Tibial nerve (tissue), 4 donors: ENCODE results near the gene GABPA. TPM values are rescaled to one million over a fixed set of nuclear protein-coding genes. Genes with fewer than 3 reads are reported as not detected.

Experiments
- DNase-seq, 2 donors: peaks; one replicate each; pipeline ENCODE4 v3.0.0-alpha.2; 2019; ENCODE audit warnings: low spot score in 2 of 2
- H3K27ac ChIP-seq, 4 donors: fragments of 200-600 bp; sonication (generic) in 3 of 4; one replicate each; pipeline ENCODE4 v1.5.1; 2017 to 2019; ENCODE audit warnings: mild to moderate bottlenecking in 1 of 4
- H3K27me3 ChIP-seq, 2 donors: fragments of 200-600 bp; sonication (generic) in 1 of 2; one replicate each; pipeline versions ENCODE4 v1.5.1 to v1.6.0; 2017 to 2019
- H3K36me3 ChIP-seq, 3 donors: fragments of 200-600 bp; sonication (generic); one replicate each; pipeline ENCODE4 v1.5.1; 2018 to 2019
- H3K4me1 ChIP-seq, 4 donors: fragments of 200-600 bp; sonication (generic) in 3 of 4; one replicate each; pipeline ENCODE4 v1.5.1; 2017 to 2019
- H3K4me3 ChIP-seq, 4 donors: fragments of 200-600 bp; sonication (generic) in 3 of 4; one replicate each; pipeline ENCODE4 v1.5.1; 2017 to 2019; ENCODE audit warnings: mild to moderate bottlenecking in 1 of 4, moderate library complexity in 1 of 4
- H3K9me3 ChIP-seq, 4 donors: fragments of 200-600 bp; sonication (generic) in 3 of 4; one replicate each; pipeline ENCODE4 v1.5.1; 2017 to 2019
- EP300 ChIP-seq, 2 donors: sonication (generic); formaldehyde crosslinking; IDR thresholded peaks; one replicate each; pipeline ENCODE4 v1.6.1; 2017; ENCODE audit warnings: antibody characterized with exemption in 2 of 2, mild to moderate bottlenecking in 1 of 2
- POLR2A ChIP-seq, 2 donors: fragments of 450-650 bp; IDR thresholded peaks; one replicate each; pipeline ENCODE4 v1.6.1; 2017; ENCODE audit warnings: antibody characterized with exemption in 2 of 2, mild to moderate bottlenecking in 2 of 2, moderate library complexity in 2 of 2
- WGBS, 2 donors: methylation state at CpG; one replicate each; pipeline ENCODE4 v1.1.5; 2018; 5-methylcytosine and 5-hydroxymethylcytosine counted together
- total RNA-seq, 4 donors: library from RNA; depleted of rRNA; stranded (reverse); fragments of >200 nt; gene quantifications; one replicate each; pipeline ENCODE4 v1.1.0, GENCODE V29; 2016
- TF ChIP-seq, protein P1 (sequence below), 5 experiments: fragments of 200-600 bp in 3 of 5; fragments of 450-650 bp in 2 of 5; sonication (generic) in 3 of 5; IDR thresholded peaks; one replicate each; pipeline ENCODE4 v1.5.1; 2016 to 2019; ENCODE audit warnings: antibody characterized with exemption in 5 of 5, mild to moderate bottlenecking in 3 of 5, moderate library complexity in 2 of 5

Gene GABPA
- total RNA-seq, 4 donors from 2014 or later = 17.4 to 24.3 (median 19.9) TPM

DNA sequence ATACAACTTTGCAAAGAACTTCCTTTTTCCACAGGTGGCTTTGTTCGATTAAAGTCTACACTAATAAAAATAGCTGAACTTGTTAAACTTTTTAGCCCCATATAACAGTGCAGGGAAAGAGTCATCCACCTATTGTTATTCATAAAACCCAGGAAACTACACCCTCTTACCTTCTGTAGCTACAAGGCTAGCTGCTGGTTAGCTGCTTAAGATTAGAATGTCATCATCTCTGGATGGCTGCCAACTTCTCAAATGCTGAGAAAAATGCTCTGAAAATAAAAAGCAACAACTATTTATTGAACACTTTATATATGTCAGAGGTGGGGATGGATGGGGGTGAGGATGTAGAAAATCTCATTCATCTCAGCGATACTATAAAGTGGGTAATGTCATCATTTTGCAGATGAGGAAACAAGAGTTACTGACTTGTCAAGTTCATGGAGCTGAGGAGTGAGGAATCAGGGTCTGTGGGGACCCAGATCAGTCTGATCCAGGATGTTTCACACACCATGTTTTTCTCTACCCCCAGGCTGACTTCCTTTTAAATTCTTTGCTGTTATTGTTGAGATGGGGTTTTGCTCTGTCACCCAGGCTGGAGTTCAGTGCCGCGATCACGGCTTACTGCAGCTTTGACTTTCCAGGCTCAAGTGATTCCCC, 17.2 kb upstream of the GABPA start:
- TF ChIP-seq POLR2A (IDR thresholded peaks at IDR 0.05) (no peak), EP300 (IDR thresholded peaks at IDR 0.05) (no peak)
- TF ChIP-seq, protein P1, sequence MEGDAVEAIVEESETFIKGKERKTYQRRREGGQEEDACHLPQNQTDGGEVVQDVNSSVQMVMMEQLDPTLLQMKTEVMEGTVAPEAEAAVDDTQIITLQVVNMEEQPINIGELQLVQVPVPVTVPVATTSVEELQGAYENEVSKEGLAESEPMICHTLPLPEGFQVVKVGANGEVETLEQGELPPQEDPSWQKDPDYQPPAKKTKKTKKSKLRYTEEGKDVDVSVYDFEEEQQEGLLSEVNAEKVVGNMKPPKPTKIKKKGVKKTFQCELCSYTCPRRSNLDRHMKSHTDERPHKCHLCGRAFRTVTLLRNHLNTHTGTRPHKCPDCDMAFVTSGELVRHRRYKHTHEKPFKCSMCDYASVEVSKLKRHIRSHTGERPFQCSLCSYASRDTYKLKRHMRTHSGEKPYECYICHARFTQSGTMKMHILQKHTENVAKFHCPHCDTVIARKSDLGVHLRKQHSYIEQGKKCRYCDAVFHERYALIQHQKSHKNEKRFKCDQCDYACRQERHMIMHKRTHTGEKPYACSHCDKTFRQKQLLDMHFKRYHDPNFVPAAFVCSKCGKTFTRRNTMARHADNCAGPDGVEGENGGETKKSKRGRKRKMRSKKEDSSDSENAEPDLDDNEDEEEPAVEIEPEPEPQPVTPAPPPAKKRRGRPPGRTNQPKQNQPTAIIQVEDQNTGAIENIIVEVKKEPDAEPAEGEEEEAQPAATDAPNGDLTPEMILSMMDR (IDR thresholded peaks at IDR 0.05) = no peak
- 79 to 84% methylated on average over 5 of the region's 5 CpGs for WGBS, 2 donors
- Histone ChIP-seq H3K27me3 (no peaks in the 10 kb centered on the region), H3K36me3 (peaks cover 0 to 59% (median 0%) of the 10 kb centered on the region in 3 donors), H3K4me3 (no peak overlapping the region), H3K27ac (no peak overlapping the region), H3K9me3 (no peaks in the 10 kb centered on the region), H3K4me1 (no peaks in the 10 kb centered on the region)
- DNase-seq = no peak

DNA sequence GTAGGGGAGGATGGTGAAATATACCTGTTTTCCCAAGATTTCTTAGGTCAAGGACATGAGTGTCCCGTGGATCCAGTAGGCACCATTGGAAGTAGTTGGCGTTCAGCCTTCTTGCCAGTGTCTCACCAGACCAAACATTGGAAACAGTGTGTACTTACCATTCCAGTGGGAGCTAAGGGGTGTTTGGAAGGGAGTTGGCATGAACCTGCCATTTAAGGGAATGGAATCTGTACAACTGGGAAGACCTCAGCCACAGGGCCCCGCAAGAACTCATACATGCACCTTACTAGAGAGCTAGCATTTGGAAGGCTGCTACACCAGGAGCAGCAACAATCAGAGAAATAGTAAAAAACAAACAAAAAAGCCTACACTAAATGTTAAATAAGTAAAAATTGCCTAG, 12.8 kb upstream of the GABPA start:
- H3K9me3 ChIP-seq = no peaks in the 10 kb centered on the region
- peaks cover 0 to 67% (median 4%) of the 10 kb centered on the region in 3 donors for H3K36me3 ChIP-seq
- no peak for DNase-seq
- H3K4me3 ChIP-seq = no peak overlapping the region
- H3K27ac ChIP-seq = no peak overlapping the region
- no peaks in the 10 kb centered on the region for H3K4me1 ChIP-seq
- TF ChIP-seq, protein P1 (IDR thresholded peaks at IDR 0.05) = no peak
- TF ChIP-seq EP300 (IDR thresholded peaks at IDR 0.05) (no peak), POLR2A (IDR thresholded peaks at IDR 0.05) (no peak)
- WGBS, 2 donors = 88 to 90% methylated on average over 3 of the region's 3 CpGs
- no peaks in the 10 kb centered on the region for H3K27me3 ChIP-seq

DNA sequence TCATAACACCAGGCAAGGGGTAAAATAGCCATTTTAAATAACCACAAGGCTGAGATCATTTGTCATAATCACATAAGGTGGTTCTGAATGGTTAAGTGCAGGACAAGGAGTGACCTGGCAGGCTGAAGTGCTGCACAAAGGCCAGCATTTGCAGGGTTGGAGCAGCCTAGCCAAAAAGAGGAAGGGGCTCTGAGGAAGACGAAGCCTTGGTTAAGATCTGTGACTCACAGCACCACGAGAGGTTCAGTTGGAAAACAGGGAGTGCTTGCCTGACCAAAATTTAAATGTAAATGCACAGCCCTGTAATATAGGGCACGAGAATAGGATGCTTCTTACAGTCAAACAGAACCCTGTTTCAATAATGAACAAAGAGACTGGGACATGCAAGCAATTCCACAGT, 12.1 kb upstream of the GABPA start:
- WGBS, 2 donors = 77 to 78% methylated on average over 3 of the region's 3 CpGs
- H3K27me3 ChIP-seq = no peaks in the 10 kb centered on the region
- no peaks in the 10 kb centered on the region for H3K9me3 ChIP-seq
- no peak overlapping the region for H3K4me3 ChIP-seq
- TF ChIP-seq, protein P1 (IDR thresholded peaks at IDR 0.05) = no peak
- peaks cover 0 to 73% (median 6%) of the 10 kb centered on the region in 3 donors for H3K36me3 ChIP-seq
- no peak for DNase-seq
- no peaks in the 10 kb centered on the region for H3K4me1 ChIP-seq
- H3K27ac ChIP-seq = no peak overlapping the region

DNA sequence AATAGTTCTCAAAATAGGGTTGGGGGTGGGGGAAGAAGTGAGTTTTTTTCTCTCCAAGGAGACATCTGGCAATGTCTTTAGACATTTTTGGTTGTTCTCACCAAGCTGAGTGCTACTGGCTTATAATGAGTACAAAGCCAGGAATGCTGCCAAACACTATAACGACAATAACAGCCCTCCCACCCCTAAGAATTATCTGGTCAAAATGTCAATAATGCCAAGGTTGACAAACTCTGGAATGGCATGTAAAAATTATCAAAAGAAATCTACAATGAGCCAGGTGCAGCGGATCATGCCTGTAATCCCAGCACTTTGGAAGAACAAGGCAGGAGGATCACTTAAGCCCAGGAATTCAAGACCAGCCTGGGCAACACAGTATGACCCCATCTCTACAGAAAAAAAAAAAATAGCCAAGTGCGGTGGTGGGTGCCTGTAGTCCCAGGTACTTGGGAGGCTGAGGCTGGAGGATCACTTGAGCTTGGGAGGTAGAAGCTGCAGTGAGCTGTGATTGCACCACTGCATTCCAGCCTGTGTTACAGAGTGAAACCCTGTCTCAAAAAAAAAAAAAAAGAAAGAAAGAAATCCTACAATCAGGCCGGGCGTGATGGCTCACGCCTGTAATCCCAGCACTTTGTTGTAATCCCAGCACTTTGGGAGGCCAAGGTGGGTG, 2.5 kb upstream of the GABPA start:
- no peak for TF ChIP-seq POLR2A (IDR thresholded peaks at IDR 0.05)
- Histone ChIP-seq H3K4me1 (peaks cover 0 to 53% (median 13%) of the 10 kb centered on the region in 4 donors), H3K27me3 (no peaks in the 10 kb centered on the region), H3K9me3 (no peaks in the 10 kb centered on the region), H3K27ac (no peak overlapping the region), H3K36me3 (peaks cover 3 to 24% (median 18%) of the 10 kb centered on the region in 3 donors), H3K4me3 (no peak overlapping the region)
- no peak for DNase-seq
- 73 to 78% methylated on average over 6 of the region's 6 CpGs for WGBS, 2 donors

DNA sequence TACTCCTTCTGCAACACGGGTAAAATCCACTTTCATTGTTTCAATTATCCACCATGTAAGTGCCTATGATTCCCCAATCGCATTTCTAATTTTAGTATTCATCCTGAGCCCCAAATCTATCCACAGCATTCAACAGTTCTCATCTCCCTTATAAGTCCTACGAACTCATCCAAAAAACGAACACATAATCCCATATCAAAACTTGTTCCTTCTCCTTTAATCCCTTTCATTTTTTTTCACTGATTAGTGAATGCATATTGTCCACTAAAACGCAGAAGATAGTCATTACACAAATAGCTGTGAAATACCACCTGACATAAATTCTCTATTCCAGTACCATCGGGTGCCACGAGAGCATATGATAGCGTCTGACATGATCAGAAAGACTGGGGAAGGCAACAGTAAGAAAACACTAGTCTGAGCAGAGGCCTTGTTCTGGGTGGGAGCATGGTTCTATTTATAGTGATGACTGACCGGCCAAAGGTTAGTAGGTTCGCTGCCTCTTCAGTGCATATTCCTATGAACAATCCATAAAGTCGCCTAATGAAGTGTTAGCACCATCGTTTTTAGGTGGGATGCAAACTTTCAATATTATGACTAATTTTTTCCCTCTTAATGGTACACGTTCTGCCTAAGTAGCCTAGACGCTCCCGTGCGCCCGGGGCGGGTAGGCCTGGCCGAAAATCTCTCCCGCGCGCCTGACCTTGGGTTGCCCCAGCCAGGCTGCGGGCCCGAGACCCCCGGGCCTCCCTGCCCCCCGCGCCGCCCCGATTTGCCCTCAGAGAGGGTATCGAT, 716 bp upstream of the GABPA start:
- WGBS, 2 donors = 6% methylated on average over 25 to 30 of the region's 30 CpGs
- peak overlapping the region; percentile 94 to 99 (median 98) for H3K27ac ChIP-seq
- no peaks in the 10 kb centered on the region for H3K9me3 ChIP-seq
- no peak for DNase-seq
- H3K4me1 ChIP-seq = peaks cover 0 to 67% (median 15%) of the 10 kb centered on the region in 4 donors
- TF ChIP-seq, protein P1 (IDR thresholded peaks at IDR 0.05) = no peak
- no peak for TF ChIP-seq EP300 (IDR thresholded peaks at IDR 0.05)
- TF ChIP-seq POLR2A (IDR thresholded peaks at IDR 0.05) = no peak
- H3K36me3 ChIP-seq = peaks cover 0 to 6% (median 2%) of the 10 kb centered on the region in 3 donors
- peak overlapping the region; percentile 71 to 99 (median 80) for H3K4me3 ChIP-seq
- no peaks in the 10 kb centered on the region for H3K27me3 ChIP-seq
